Lower leg skin (tissue), 3 donors: ENCODE data around the gene FAM184A.

ENCODE experiments used
- CTCF ChIP-seq, 3 donors: fragments of 450-650 bp; IDR thresholded peaks; one replicate each; pipeline ENCODE4 v1.5.1; 2016; ENCODE audit warnings: antibody characterized with exemption in 3 of 3, mild to moderate bottlenecking in 3 of 3, moderate library complexity in 2 of 3
- POLR2A ChIP-seq, 2 donors: fragments of 450-650 bp; IDR thresholded peaks; one replicate each; pipeline ENCODE4 v1.6.1; 2016 to 2017; ENCODE audit warnings: antibody characterized with exemption in 2 of 2, mild to moderate bottlenecking in 1 of 2, moderate library complexity in 1 of 2

- TF ChIP-seq POLR2A (IDR thresholded peaks at IDR 0.05), result no peak
- no peak for TF ChIP-seq CTCF (IDR thresholded peaks at IDR 0.05)
Observed at GRCh38 chr6:119012521-119012920, 65.9 kb downstream of the FAM184A start.
